Tibial nerve (tissue), 3 donors: ENCODE measurements around the gene XYLT1.

Experiments
- CTCF ChIP-seq, 5 experiments: fragments of 200-600 bp in 3 of 5; fragments of 450-650 bp in 2 of 5; sonication (generic) in 3 of 5; IDR thresholded peaks; one replicate each; pipeline ENCODE4 v1.5.1; 2016 to 2019; ENCODE audit warnings: antibody characterized with exemption in 5 of 5, mild to moderate bottlenecking in 3 of 5, moderate library complexity in 2 of 5
- POLR2A ChIP-seq, 2 donors: fragments of 450-650 bp; IDR thresholded peaks; one replicate each; pipeline ENCODE4 v1.6.1; 2017; ENCODE audit warnings: antibody characterized with exemption in 2 of 2, mild to moderate bottlenecking in 2 of 2, moderate library complexity in 2 of 2

DNA sequence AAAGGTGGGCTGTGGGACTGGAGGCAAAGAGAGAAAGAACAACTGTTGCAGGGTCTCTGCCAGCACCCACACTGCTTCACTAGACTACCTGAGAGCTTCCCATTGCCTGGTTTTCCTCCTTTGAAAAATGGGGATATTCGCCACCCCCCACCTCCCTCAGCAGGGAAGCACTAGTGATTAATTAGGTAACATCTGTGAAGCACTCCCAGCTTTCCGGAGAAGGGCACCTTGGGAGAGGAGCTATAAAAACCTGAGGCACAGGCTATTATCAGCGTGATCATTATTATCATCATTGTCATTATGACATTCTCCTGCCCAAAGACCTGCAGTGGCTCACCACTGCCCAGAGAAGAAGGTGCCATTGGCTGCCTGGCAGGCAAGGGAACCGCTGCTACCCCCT, 83.5 kb downstream of the XYLT1 start:
- TF ChIP-seq POLR2A (IDR thresholded peaks at IDR 0.05) = no peak
- no peak for TF ChIP-seq CTCF (IDR thresholded peaks at IDR 0.05)
